COLO668 (cell line): ENCODE data around the gene CATSPERZ.

Source experiments
- DNase-seq: peaks from one replicate; lab custom pipeline; 2025; ENCODE audit not compliant: unreplicated experiment; lab: John Stamatoyannopoulos, UW

The CATSPERZ gene

DNA sequence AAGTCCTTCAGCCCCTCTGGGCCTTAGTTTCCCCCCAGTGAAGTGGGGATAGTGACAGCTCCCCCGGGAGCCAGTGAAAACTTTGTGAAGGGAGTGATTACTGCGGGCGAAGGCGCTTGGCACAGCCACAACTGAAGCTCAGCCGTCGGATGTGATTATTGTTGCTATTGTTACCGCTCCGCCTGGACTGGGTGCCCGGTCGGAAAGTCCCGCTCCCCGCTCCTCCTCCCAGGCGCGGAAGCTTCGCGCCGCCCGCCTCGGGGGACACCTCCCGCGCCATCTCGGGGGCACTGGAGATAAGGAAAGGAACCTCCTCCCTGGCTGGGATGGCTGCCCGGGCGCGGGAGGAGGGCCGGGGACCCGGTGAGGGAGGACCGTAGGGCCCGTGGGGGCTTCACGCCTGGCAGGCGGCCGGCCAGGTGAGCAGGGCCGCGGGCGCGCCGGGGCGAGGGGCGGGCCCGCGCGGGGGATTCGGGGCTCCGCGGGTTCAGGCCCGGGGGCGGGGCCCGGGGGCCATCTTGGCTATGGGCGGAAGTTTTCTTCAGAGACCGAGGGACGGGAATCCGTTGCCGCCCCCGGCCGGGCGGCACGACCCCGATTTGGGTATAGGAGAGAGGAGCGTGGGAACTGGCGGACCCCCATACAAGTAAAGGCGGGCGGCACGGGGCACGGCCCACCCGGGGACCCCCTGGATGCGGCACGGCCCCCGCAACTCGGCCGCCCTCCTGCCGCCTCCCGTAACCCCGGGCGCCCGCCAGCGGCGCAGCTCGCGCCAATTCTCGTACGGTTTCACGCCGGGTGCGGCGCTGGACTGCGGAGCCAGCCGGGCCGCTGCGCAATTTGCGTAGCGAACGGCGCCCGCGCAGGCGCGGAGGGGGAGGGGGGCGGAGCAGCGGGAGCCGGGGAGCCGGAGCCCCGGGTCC is 14.9 kb upstream of the CATSPERZ start, which contains the start of gene GPR137:
Gene GPR137 (plus strand): TSS at position 887 of the 923 bp plus-strand sequence. CDS start 677 bp downstream, outside the sequence.
- DNase-seq = peak; percentile 91

DNA sequence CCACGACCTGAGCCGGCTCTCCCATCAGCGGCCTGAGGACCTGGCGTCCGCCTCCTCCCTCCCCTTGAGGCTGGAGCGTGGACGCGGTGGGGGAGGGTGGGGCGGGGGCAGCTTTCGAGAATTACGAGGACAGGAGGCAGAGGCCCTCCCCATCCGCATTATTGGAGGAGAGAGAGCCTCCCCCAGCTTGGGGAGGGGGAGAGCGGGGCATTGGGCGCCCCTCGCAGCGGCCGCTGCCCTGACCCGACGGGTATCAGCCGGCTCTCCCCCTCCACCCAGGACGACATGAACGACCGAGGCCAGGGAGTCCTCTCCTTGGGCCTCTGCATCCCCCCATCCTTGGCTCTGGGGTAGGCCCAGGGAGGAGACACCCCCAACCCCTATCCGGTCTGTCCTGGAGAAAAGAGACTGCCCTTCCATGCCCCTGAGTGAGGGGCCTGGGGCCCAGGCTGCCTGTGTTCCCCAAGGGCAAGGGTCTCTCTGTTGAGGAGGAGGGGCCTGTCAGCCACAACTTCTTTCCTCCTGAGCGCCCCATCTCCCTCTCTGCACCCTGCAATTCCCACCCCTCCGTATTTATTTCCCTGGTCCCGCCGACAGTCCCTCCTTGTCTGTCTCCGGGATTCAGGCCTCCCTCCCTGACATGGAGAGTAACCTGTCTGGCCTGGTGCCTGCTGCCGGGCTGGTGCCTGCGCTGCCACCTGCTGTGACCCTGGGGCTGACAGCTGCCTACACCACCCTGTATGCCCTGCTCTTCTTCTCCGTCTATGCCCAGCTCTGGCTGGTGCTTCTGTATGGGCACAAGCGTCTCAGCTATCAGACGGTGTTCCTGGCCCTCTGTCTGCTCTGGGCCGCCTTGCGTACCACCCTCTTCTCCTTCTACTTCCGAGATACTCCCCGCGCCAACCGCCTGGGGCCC is 14.0 kb upstream of the CATSPERZ start:
- DNase-seq = peak; percentile 71

DNA sequence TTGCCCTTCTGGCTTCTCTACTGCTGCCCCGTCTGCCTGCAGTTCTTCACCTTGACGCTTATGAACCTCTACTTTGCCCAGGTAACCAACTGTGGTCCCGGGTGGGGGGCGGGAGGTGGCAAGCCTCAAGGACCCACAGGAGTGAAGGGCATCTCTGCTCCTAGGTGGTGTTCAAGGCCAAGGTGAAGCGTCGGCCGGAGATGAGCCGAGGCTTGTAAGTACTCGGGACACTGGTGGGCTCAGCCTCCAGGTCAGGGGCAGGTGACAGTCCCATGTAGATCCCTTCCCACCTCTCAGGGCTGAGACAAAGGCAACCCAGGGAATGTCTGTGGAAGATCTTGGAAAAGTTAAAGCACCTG is 13.4 kb upstream of the CATSPERZ start:
- no peak for DNase-seq

DNA sequence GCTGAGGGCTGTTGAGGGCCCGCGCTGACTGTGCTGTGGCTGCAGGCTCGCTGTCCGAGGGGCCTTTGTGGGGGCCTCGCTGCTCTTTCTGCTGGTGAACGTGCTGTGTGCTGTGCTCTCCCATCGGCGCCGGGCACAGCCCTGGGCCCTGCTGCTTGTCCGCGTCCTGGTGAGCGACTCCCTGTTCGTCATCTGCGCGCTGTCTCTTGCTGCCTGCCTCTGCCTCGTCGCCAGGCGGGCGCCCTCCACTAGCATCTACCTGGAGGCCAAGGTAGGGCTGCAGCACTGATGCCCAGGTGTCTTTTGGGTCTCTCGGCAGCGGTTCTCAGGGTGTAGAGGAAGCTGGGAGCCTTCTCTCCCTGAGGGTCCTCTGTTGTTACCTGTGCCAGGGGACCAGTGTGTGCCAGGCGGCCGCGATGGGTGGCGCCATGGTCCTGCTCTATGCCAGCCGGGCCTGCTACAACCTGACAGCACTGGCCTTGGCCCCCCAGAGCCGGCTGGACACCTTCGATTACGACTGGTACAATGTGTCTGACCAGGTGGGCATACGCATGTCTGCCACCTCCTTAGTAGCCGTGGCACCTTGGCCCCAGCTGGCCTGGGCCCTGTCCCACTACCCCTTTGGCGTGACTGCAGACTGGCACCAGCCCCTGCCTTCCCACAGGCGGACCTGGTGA is 12.3 kb upstream of the CATSPERZ start:
- no peak for DNase-seq

DNA sequence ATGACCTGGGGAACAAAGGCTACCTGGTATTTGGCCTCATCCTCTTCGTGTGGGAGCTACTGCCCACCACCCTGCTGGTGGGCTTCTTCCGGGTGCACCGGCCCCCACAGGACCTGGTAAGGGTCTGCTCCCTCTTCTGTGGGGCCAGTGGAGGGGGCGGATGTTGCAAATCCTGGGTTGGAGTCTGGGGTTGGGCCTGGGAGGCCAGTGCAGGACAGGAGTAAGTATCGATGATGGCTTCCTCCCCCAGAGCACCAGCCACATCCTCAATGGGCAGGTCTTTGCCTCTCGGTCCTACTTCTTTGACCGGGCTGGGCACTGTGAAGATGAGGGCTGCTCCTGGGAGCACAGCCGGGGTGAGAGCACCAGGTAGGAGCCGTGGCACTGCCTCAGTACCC is 11.8 kb upstream of the CATSPERZ start:
- no peak for DNase-seq

DNA sequence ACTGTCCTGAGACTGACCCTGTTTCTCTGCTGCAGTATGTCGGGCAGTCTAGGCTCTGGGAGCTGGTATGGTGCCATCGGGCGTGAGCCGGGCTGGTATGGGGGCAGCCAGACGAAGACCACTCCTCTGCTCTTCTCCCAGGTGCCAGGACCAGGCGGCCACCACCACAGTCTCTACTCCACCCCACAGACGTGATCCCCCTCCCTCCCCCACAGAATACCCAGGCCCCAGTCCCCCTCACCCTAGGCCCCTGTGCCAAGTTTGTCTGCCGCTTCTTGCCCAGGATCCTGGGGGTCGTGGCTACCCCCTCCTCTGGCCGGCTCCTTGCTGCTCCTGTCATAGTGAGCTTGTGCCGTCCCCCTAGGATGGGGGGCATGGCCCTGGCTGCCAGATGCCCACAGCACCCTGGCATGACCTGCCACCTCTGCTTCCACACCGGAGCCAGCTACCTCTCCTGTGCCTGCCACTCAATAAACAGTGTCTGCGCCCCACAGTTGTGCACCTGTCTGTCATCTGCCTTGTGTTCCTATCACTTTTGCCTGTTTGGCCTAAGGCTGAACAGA is 11.1 kb upstream of the CATSPERZ start:
- no peak for DNase-seq

DNA sequence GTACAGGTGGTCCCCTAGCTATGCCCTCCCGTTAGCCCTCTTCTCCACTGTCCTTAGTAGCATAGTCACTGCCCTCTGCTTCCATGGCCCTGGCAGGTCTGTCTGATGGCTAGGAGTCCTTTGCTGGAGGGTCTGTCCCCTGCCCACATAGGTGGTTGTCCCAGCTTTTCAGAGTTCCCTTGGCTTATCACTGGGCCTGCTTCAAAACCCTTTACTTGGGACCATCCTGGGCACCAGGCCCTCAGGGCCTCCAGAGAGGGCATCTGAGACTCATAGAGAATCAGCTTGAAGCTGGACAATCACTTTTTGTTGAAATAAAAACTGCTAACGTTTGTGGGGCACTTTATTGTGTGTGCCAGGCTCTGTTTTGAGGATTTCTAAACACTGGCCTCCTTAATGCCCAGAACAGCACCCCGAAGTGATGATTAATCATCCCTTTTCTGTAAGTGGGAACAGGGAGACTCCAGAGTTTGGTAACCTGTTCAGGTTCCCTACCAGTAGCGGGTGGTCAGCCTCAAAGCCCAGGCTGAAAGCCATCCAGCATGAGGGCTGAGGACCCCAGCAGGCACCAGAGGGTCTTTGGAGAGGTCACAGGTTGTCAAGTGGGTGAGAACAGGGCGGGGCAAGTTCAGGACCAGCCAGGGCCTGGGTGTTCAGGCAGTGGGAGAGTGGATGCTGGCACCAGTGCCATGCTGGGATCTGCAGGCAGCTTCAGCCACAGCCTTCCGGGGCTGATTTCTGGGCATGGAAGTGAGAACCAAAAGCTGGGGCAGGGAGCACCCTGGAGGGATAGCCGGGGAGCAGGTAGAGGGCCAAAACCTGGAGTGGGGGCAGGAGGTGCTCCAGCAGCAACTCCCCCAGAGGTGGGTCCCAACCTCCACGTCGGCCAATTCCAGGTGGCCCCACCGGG is 9.6 kb upstream of the CATSPERZ start:
- DNase-seq = no peak

DNA sequence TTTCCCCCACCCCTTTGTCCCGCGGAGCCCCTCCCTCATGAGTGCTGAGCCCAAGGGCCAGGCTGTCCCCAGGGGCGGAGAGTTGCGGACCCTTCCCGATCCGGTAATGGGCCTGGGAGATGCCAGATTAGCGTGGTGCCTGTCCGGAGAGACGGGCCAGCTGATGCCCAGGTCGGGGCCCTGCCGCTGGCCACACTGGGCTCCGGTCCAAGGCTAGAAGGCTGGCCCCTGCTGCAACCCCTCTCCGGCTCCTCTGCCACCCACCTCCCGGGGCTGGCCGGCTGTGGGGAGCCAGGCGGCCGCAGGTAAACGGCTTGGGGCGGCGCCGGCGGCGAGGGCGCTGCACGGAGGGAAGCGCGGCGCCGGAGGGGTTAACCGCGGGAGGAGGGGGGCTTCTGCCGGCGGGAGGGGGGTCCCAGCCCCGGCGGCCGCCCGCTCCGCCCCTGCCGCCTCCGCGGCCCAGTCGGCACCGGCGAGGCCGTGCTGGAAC is 8.9 kb upstream of the CATSPERZ start, which contains the start of gene KCNK4:
Gene KCNK4 (plus strand): TSS at position 41 of the 490 bp plus-strand sequence. CDS start 1,717 bp downstream, outside the sequence.
- no peak for DNase-seq

DNA sequence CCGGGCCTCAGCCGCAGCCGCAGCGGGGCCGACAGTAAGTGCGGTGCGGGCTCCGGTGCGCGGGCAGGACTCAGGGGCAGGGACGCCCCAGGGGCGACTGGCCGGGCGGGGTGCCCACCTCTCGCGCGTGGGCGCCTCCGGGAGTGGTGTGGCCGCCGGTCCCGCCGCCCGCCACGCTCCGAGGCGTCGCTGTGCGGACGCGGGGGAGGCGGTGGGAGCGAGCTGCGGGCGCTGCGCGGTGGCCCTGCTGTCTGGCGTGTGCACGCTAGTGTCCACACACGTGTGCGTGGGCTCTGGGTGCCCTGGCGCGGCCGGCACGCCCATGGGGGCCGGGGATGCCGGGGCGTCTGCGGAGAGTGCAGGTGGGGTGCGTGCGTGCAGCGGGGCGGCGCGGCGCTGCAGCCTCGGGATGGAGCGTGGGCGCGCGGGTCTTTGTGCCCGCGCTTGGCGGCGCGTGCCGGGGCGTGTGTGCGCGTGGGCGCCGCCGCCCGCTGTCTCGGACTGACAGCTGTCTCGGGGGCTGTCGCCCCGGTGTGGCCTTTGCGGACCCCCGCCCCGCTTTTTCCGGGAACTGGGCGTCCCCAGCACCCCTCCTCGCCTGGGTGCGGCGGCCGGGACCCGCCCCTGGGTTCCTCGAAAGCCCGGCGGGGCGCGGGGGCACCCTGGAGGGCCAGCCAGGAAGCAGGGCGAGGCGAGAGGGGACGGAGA is 8.3 kb upstream of the CATSPERZ start:
- DNase-seq = no peak

DNA sequence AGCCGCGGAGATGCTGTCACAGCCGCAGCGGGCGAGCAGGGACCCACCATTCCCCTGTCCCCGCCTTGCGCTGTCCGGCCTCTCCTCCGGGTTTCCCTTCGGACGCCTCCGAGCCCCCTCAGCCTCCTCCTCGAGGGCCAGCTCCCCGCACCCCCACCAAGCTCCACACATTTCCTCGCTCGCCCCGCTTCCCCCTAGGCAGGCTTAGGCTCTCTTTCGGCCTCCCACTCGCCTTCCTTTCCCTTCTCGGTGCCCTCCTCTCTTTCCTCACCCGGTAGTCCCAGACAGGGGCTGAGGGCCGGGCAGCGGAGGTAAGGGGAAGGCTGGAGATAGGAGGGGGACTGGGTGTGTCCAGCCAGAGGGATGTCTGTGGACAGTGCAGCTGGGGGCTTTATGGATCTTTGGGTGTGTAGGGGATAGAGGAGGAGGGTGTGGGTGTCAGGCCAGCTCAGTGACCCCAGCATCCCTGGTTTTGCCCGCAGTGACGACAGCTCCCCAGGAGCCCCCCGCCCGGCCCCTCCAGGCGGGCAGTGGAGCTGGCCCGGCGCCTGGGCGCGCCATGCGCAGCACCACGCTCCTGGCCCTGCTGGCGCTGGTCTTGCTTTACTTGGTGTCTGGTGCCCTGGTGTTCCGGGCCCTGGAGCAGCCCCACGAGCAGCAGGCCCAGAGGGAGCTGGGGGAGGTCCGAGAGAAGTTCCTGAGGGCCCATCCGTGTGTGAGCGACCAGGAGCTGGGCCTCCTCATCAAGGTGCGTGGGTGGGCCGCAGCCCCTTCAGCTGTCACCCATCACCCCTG is 7.5 kb upstream of the CATSPERZ start:
- DNase-seq = no peak

DNA sequence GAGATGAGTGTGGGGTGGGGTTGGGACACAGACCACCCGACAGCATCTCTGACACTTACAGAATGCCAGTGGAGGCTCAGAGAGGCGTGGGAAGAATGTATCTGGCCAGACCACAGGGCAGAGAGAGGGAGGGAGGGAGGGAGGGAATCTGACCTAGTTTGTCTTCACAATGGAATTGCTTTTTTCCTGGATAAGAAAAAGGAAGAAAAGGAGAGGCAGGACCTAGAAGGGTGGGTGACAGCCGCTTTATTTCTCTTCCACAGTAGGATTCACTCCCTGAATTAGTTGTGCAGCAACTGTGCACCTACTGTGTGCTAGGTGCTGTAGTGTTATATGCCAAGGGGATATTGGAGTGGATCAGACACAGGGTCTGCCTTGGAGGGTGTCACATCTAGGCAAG is 5.4 kb upstream of the CATSPERZ start:
- DNase-seq = no peak

DNA sequence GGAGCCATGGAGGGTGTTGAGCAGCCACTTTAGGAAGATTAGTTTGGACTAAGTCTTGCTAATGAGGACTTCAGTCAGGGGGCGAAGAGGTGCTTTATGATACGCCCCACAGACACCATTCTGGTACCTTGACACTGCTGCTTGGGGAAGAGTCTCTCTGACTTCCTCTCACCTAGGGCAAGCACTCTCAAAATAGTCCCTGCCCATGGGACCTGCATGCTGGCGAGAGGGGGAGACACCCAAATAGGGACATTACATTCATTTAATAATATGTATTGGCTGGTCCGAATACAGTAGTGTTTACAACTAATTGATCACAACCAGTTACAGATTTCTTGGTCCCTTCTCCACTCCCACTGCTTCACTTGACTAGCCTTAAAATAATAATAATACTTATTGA is 4.4 kb upstream of the CATSPERZ start:
- DNase-seq = no peak

DNA sequence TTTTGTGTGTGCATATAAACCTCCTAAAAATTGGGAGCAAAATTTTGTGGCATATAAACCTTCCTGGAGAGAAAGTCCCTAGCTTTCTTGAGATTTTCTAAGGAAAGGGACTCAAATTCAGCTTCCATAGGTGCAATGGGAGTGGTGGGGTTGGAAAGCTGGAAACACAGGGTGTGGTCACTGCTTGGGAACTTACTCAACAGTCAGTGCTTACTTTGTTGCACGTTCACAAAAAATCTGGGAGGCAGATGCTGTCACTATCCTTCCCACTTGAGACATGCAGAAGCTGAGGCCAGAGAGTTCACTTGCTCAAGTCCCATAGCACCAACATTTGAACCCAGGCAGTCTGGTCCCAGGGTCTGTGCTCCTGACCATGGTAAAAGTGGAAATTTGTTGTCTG is 3.9 kb upstream of the CATSPERZ start:
- no peak for DNase-seq

DNA sequence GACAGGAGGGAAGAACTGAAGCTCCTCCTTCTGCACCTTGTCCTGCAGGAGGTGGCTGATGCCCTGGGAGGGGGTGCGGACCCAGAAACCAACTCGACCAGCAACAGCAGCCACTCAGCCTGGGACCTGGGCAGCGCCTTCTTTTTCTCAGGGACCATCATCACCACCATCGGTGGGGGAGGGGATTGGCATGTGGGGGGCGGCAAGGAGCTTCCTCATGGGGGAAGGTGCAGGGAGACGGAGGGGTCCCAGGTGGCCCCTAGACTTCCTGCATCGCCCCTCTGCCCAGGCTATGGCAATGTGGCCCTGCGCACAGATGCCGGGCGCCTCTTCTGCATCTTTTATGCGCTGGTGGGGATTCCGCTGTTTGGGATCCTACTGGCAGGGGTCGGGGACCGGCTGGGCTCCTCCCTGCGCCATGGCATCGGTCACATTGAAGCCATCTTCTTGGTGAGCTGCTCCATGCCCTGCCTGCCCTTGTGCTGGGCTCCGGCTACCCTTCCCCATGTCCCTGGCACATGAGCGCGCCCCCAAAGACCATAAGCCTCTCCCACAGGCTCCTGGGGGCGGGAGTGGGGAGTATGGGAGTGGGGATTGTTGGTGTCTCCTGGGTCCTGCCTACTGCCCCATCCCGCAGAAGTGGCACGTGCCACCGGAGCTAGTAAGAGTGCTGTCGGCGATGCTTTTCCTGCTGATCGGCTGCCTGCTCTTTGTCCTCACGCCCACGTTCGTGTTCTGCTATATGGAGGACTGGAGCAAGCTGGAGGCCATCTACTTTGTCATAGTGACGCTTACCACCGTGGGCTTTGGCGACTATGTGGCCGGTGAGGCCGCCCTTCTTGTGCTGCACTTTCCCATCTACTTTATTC is 3.1 kb upstream of the CATSPERZ start:
- no peak for DNase-seq

DNA sequence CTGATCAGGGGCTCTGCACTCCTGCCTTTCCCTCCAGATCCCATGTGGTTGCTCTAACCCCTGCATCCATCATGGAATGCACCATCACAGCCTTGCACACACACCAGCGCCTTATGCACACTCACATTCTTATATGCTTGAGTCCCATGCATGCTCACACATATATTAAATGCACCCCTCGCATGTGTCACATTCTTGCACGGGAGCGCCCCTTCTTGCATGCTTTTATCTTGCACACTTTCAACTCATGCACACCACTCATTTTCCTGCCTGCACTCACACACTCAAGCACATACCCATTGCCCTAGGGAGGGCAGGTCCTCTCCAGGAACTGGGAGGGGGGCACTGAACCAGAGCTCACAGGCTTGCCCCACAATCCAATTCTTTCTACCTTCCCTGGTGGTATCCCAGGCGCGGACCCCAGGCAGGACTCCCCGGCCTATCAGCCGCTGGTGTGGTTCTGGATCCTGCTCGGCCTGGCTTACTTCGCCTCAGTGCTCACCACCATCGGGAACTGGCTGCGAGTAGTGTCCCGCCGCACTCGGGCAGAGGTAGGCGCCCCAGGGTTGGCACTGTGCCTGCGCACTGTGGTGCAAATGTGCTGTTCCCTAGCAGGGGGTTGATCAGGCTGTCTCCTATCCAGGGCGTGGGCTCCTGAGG is 2.3 kb upstream of the CATSPERZ start:
- no peak for DNase-seq

DNA sequence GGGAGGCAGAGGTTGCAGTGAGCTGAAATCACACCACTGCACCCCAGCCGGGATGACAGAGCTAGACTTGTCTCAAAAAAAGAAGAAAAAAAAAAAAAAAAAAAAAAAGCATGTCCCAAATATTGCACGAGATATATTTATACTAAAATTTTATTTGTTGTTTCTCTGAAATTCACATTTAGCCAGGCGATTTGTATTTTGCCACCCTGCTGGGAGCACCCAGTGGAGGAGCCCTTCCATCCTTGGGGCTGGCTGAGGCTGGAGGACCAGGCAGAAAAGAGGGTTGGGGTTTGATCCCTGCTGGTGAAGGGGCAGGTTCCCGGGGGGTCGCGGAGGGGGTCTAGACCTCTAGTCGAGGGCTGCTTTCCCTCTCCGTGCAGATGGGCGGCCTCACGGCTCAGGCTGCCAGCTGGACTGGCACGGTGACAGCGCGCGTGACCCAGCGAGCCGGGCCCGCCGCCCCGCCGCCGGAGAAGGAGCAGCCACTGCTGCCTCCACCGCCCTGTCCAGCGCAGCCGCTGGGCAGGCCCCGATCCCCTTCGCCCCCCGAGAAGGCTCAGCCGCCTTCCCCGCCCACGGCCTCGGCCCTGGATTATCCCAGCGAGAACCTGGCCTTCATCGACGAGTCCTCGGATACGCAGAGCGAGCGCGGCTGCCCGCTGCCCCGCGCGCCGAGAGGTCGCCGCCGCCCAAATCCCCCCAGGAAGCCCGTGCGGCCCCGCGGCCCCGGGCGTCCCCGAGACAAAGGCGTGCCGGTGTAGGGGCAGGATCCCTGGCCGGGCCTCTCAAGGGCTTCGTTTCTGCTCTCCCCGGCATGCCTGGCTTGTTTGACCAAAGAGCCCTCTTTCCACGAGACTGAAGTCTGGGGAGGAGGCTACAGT is 952 bp upstream of the CATSPERZ start:
- peak; percentile 30 for DNase-seq
